ENCODE data around the gene SORCS2.

DNA sequence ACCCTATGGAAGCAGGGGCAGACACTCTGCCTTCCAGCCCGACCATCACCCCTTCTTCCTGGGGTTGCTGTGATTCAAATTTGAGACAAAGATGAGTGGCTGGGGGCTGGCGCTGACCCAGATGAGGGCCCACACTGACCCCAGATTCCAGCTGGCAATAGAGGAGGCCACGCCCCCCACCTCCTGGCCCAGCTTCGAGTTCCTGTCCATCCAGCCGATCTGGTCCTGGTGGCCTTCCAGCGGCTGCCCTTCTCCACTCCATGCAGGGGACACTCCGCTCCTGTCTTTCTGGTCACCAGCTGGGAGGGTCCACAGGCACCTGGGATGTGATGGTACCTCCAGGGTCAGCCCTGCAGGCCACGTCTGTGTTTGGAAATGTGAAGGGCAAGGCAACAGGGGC lies 340.9 kb downstream of the SORCS2 start:
- TF ChIP-seq GTF2F1 (IDR thresholded peaks at IDR 0.05; ENCODE audit: low read length): no peak
- TF ChIP-seq, protein P1, sequence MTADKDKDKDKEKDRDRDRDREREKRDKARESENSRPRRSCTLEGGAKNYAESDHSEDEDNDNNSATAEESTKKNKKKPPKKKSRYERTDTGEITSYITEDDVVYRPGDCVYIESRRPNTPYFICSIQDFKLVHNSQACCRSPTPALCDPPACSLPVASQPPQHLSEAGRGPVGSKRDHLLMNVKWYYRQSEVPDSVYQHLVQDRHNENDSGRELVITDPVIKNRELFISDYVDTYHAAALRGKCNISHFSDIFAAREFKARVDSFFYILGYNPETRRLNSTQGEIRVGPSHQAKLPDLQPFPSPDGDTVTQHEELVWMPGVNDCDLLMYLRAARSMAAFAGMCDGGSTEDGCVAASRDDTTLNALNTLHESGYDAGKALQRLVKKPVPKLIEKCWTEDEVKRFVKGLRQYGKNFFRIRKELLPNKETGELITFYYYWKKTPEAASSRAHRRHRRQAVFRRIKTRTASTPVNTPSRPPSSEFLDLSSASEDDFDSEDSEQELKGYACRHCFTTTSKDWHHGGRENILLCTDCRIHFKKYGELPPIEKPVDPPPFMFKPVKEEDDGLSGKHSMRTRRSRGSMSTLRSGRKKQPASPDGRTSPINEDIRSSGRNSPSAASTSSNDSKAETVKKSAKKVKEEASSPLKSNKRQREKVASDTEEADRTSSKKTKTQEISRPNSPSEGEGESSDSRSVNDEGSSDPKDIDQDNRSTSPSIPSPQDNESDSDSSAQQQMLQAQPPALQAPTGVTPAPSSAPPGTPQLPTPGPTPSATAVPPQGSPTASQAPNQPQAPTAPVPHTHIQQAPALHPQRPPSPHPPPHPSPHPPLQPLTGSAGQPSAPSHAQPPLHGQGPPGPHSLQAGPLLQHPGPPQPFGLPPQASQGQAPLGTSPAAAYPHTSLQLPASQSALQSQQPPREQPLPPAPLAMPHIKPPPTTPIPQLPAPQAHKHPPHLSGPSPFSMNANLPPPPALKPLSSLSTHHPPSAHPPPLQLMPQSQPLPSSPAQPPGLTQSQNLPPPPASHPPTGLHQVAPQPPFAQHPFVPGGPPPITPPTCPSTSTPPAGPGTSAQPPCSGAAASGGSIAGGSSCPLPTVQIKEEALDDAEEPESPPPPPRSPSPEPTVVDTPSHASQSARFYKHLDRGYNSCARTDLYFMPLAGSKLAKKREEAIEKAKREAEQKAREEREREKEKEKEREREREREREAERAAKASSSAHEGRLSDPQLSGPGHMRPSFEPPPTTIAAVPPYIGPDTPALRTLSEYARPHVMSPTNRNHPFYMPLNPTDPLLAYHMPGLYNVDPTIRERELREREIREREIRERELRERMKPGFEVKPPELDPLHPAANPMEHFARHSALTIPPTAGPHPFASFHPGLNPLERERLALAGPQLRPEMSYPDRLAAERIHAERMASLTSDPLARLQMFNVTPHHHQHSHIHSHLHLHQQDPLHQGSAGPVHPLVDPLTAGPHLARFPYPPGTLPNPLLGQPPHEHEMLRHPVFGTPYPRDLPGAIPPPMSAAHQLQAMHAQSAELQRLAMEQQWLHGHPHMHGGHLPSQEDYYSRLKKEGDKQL (CRISPR knock-in tag; IDR thresholded peaks at IDR 0.05; ENCODE audit: low read depth): no peak
- no peak for TF ChIP-seq EZH2 (conservative IDR thresholded peaks at IDR 0.05; ENCODE audit: low read depth, low read length)
- TF ChIP-seq, protein P2, sequence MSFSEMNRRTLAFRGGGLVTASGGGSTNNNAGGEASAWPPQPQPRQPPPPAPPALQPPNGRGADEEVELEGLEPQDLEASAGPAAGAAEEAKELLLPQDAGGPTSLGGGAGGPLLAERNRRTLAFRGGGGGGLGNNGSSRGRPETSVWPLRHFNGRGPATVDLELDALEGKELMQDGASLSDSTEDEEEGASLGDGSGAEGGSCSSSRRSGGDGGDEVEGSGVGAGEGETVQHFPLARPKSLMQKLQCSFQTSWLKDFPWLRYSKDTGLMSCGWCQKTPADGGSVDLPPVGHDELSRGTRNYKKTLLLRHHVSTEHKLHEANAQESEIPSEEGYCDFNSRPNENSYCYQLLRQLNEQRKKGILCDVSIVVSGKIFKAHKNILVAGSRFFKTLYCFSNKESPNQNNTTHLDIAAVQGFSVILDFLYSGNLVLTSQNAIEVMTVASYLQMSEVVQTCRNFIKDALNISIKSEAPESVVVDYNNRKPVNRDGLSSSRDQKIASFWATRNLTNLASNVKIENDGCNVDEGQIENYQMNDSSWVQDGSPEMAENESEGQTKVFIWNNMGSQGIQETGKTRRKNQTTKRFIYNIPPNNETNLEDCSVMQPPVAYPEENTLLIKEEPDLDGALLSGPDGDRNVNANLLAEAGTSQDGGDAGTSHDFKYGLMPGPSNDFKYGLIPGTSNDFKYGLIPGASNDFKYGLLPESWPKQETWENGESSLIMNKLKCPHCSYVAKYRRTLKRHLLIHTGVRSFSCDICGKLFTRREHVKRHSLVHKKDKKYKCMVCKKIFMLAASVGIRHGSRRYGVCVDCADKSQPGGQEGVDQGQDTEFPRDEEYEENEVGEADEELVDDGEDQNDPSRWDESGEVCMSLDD (CRISPR knock-in tag; IDR thresholded peaks at IDR 0.05; ENCODE audit: borderline replicate concordance): no peak
- TF ChIP-seq TBL1XR1 (IDR thresholded peaks at IDR 0.05; ENCODE audit: borderline replicate concordance, low read length, partially characterized antibody): no peak
- TF ChIP-seq ZIK1 (CRISPR knock-in tag; IDR thresholded peaks at IDR 0.05; ENCODE audit: borderline replicate concordance, low read depth): no peak
- no peak for TF ChIP-seq POLR2A (IDR thresholded peaks at IDR 0.05; ENCODE audit: insufficient read depth in 1 of 2, low read depth in 2 of 2, low read length in 2 of 2)
- TF ChIP-seq, protein P3, sequence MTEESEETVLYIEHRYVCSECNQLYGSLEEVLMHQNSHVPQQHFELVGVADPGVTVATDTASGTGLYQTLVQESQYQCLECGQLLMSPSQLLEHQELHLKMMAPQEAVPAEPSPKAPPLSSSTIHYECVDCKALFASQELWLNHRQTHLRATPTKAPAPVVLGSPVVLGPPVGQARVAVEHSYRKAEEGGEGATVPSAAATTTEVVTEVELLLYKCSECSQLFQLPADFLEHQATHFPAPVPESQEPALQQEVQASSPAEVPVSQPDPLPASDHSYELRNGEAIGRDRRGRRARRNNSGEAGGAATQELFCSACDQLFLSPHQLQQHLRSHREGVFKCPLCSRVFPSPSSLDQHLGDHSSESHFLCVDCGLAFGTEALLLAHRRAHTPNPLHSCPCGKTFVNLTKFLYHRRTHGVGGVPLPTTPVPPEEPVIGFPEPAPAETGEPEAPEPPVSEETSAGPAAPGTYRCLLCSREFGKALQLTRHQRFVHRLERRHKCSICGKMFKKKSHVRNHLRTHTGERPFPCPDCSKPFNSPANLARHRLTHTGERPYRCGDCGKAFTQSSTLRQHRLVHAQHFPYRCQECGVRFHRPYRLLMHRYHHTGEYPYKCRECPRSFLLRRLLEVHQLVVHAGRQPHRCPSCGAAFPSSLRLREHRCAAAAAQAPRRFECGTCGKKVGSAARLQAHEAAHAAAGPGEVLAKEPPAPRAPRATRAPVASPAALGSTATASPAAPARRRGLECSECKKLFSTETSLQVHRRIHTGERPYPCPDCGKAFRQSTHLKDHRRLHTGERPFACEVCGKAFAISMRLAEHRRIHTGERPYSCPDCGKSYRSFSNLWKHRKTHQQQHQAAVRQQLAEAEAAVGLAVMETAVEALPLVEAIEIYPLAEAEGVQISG (CRISPR knock-in tag; IDR thresholded peaks at IDR 0.05): no peak
- TF ChIP-seq ERF (CRISPR knock-in tag; IDR thresholded peaks at IDR 0.05): no peak
